ENCODE data around the gene SLC6A8. TPM values are rescaled to one million over a fixed set of nuclear protein-coding genes. Genes with fewer than 3 reads are reported as not detected.
"Not testable (repeated sequence)": the region's sequence is repeated elsewhere in the genome, so short reads cannot be mapped to it uniquely, and the experiment has no call there.

SLC6A8 gene
- total and polyA plus RNA-seq, 4 experiments from 2014 or later: 0.11 to 1.4 (median 0.53) TPM

DNA sequence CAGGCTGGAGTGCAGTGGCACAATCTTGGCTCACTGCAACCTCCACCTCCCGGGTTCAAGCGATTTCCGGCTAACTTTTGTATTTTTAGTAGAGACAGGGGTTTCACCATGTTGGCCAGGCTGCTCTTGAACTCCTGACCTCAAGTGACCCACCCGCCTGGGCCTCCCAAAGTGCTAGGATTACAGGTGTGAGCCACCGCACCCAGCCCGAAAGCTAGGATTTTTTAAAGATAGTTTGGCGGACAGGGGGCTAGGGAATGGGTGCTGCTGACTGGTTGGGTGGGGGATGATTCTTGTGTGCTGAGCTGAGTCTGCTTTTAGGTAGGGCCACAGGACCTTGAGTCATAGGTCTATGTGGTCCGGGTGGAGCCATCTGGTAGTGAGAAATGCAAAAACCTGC lies 4.2 kb upstream of the SLC6A8 start:
- H3K4me1 ChIP-seq (ENCODE audit: insufficient read depth, low read length); H3K27ac Mint-ChIP-seq; POLR2A ChIA-PET (ENCODE audit: partially characterized antibody); H3K36me3 Mint-ChIP-seq; H3K9me3 ChIP-seq (ENCODE audit: control insufficient read depth in 1 of 2, low read length in 2 of 2); H3K9me3 Mint-ChIP-seq; H3K4me3 Mint-ChIP-seq; H3K4me3 ChIP-seq (ENCODE audit: low read length in 2 of 2); H3K27ac ChIP-seq (ENCODE audit: low read depth, low read length); H3K36me3 ChIP-seq (ENCODE audit: insufficient read depth, low read length); CTCF ChIA-PET (ENCODE audit: partially characterized antibody); H3K4me1 Mint-ChIP-seq; DNase-seq; intact Hi-C loops (cut with micrococcal nuclease); H3K27me3 Mint-ChIP-seq; H3K27me3 ChIP-seq (ENCODE audit: insufficient read depth, low read length): not testable (repeated sequence)

- Mint-ChIP-seq H3K27ac (no peak overlapping the region), H3K36me3 (no peaks in the 10 kb centered on the region), H3K4me1 (no peaks in the 10 kb centered on the region), H3K27me3 (peaks cover 0 to 2% of the 10 kb centered on the region in 2 donors), H3K4me3 (no peak overlapping the region), H3K9me3 (peaks cover 0 to 1% (median 0%) of the 10 kb centered on the region in 8 donors)
- H3K27ac ChIP-seq (ENCODE audit: low read depth, low read length): no peak overlapping the region
- no peaks in the 10 kb centered on the region for H3K9me3 ChIP-seq (ENCODE audit: control insufficient read depth in 1 of 2, low read length in 2 of 2)
- H3K4me3 ChIP-seq (ENCODE audit: low read length in 2 of 2): no peak overlapping the region
- CTCF ChIA-PET (ENCODE audit: partially characterized antibody): interaction anchor here (0.6 to 1.6 kb wide), 5 partner anchors 8 to 743 kb away, joined by 3 to 4 read pairs (median 3); no protein-coding TSS in a partner anchor
- no peaks in the 10 kb centered on the region for H3K4me1 ChIP-seq (ENCODE audit: insufficient read depth, low read length)
- no peaks in the 10 kb centered on the region for H3K36me3 ChIP-seq (ENCODE audit: insufficient read depth, low read length)
- no peaks in the 10 kb centered on the region for H3K27me3 ChIP-seq (ENCODE audit: insufficient read depth, low read length)
- DNase-seq: peak in 1 of 5 donors; percentile 17
- intact Hi-C loops (cut with micrococcal nuclease): loop anchor here (5.0 kb wide), 2 partner anchors 38 to 268 kb away; partner anchors contain the start of genes ABCD1 and BCAP31
- POLR2A ChIA-PET (ENCODE audit: partially characterized antibody): interaction anchor here (0.6 kb wide), 2 partner anchors 38 to 56 kb away, joined by 3 read pairs; no protein-coding TSS in a partner anchor
Observed at GRCh38 chrX:153684467-153685155, 3.1 kb upstream of the SLC6A8 start.

DNA sequence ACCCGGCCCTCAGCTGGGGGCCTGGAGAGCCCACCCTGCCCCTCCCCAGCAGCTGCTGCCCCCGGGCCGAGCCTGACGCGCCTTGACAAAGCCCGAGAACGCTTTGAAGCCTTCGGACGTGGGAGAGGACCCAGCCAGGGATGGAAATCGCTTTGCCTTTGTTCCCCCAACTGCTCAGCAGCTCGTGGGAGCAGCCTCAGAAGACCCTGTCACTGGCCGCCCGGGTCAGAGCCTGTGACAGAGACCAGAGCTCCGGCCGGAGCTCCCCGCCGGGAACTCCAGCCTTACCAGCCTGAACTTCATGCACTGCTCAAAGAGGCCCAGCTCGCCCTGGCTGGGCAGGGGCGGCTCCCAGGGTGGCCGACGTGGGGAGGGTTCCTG lies 2.6 kb upstream of the SLC6A8 start:
- H3K4me3 Mint-ChIP-seq: no peak overlapping the region
- Histone ChIP-seq H3K4me3 (ENCODE audit: low read length in 2 of 2) (no peak overlapping the region), H3K27ac (ENCODE audit: low read depth, low read length) (no peak overlapping the region), H3K9me3 (ENCODE audit: control insufficient read depth in 1 of 2, low read length in 2 of 2) (no peaks in the 10 kb centered on the region), H3K4me1 (ENCODE audit: insufficient read depth, low read length) (no peaks in the 10 kb centered on the region), H3K27me3 (ENCODE audit: insufficient read depth, low read length) (no peaks in the 10 kb centered on the region), H3K36me3 (ENCODE audit: insufficient read depth, low read length) (no peaks in the 10 kb centered on the region)
- no peaks in the 10 kb centered on the region for H3K27me3 Mint-ChIP-seq
- ChIA-PET POLR2A (ENCODE audit: partially characterized antibody) (interaction anchor here (0.6 kb wide), 2 partner anchors 38 to 57 kb away, joined by 3 read pairs; no protein-coding TSS in a partner anchor), CTCF (ENCODE audit: partially characterized antibody) (interaction anchor here (0.6 to 1.6 kb wide), 4 partner anchors 23 to 743 kb away, joined by 3 to 4 read pairs (median 3); no protein-coding TSS in a partner anchor)
- H3K27ac Mint-ChIP-seq: no peak overlapping the region
- no peaks in the 10 kb centered on the region for H3K36me3 Mint-ChIP-seq
- no peak for DNase-seq
- H3K4me1 Mint-ChIP-seq: no peaks in the 10 kb centered on the region
- intact Hi-C loops (cut with micrococcal nuclease): loop anchor here (5.0 kb wide), 2 partner anchors 37 to 267 kb away; partner anchors contain the start of genes ABCD1 and BCAP31
- peaks cover 0 to 1% (median 0%) of the 10 kb centered on the region in 8 donors for H3K9me3 Mint-ChIP-seq

- Histone ChIP-seq H3K4me1 (ENCODE audit: insufficient read depth, low read length) (no peaks in the 10 kb centered on the region), H3K4me3 (ENCODE audit: low read length in 2 of 2) (no peak overlapping the region), H3K9me3 (ENCODE audit: control insufficient read depth in 1 of 2, low read length in 2 of 2) (no peaks in the 10 kb centered on the region), H3K27ac (ENCODE audit: low read depth, low read length) (no peak overlapping the region), H3K27me3 (ENCODE audit: insufficient read depth, low read length) (no peaks in the 10 kb centered on the region), H3K36me3 (ENCODE audit: insufficient read depth, low read length) (no peaks in the 10 kb centered on the region)
- Mint-ChIP-seq H3K9me3 (peaks cover 0 to 1% (median 0%) of the 10 kb centered on the region in 8 donors), H3K27me3 (no peaks in the 10 kb centered on the region), H3K4me1 (no peaks in the 10 kb centered on the region), H3K36me3 (no peaks in the 10 kb centered on the region), H3K27ac (no peak overlapping the region), H3K4me3 (peak overlapping the region in 2 of 8 donors; percentile 32 to 39)
- ChIA-PET CTCF (ENCODE audit: partially characterized antibody) (interaction anchor here (1.4 to 1.6 kb wide), 3 partner anchors 22 to 265 kb away, joined by 3 to 5 read pairs (median 4); no protein-coding TSS in a partner anchor), POLR2A (ENCODE audit: partially characterized antibody) (no interaction called here)
- DNase-seq: peak in 1 of 5 donors; percentile 26
- intact Hi-C loops (cut with micrococcal nuclease): loop anchor here (5.0 kb wide), 2 partner anchors 36 to 266 kb away; partner anchors contain the start of genes ABCD1 and BCAP31
Observed at GRCh38 chrX:153685751-153686696, 1.7 kb upstream of the SLC6A8 start.

DNA sequence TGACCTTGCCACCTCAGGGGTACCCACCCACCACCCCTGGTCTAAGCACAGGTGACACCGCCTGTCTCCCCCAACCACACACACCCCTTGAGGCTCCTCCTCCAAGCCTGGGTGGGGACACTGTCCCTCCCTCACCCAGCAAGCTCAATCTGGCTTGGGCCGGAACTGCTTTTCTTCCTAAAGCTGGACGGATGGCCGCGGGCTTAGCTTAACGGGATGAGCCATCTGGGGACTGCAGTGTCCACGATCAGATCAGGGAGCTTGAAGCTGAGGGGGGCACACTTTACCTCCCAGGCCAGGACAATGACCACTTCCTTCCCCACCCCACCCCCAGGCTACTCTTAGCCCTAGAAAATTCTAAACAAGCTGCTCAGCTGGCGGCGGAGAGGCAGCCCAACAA lies 1.0 kb upstream of the SLC6A8 start:
- no peak overlapping the region for H3K27ac ChIP-seq (ENCODE audit: low read depth, low read length)
- POLR2A ChIA-PET (ENCODE audit: partially characterized antibody): no interaction called here
- Mint-ChIP-seq H3K9me3 (no peaks in the 10 kb centered on the region), H3K4me1 (no peaks in the 10 kb centered on the region), H3K36me3 (no peaks in the 10 kb centered on the region), H3K27ac (no peak overlapping the region), H3K27me3 (no peaks in the 10 kb centered on the region), H3K4me3 (peak overlapping the region in 4 of 8 donors; percentile 32 to 54 (median 37))
- intact Hi-C loops (cut with micrococcal nuclease): loop anchor here (5.0 kb wide), 2 partner anchors 36 to 266 kb away; partner anchors contain the start of genes ABCD1 and BCAP31
- CTCF ChIA-PET (ENCODE audit: partially characterized antibody): interaction anchor here (0.9 to 1.6 kb wide), 6 partner anchors 20 to 264 kb away, joined by 3 to 5 read pairs (median 4); partner anchors contain the start of genes IDH3G and SSR4
- DNase-seq: peak in 1 of 5 donors; percentile 3
- H3K36me3 ChIP-seq (ENCODE audit: insufficient read depth, low read length): no peaks in the 10 kb centered on the region
- no peaks in the 10 kb centered on the region for H3K4me1 ChIP-seq (ENCODE audit: insufficient read depth, low read length)
- no peaks in the 10 kb centered on the region for H3K9me3 ChIP-seq (ENCODE audit: control insufficient read depth in 1 of 2, low read length in 2 of 2)
- H3K27me3 ChIP-seq (ENCODE audit: insufficient read depth, low read length): no peaks in the 10 kb centered on the region
- H3K4me3 ChIP-seq (ENCODE audit: low read length in 2 of 2): no peak overlapping the region

GRCh38 chrX:153688071-153688470 lies 345 bp downstream of the SLC6A8 start:
- no peaks in the 10 kb centered on the region for H3K9me3 ChIP-seq (ENCODE audit: control insufficient read depth in 1 of 2, low read length in 2 of 2)
- H3K27me3 ChIP-seq (ENCODE audit: insufficient read depth, low read length): no peaks in the 10 kb centered on the region
- H3K27ac Mint-ChIP-seq: no peak overlapping the region
- no peaks in the 10 kb centered on the region for H3K36me3 ChIP-seq (ENCODE audit: insufficient read depth, low read length)
- no peaks in the 10 kb centered on the region for H3K4me1 Mint-ChIP-seq
- H3K36me3 Mint-ChIP-seq: no peaks in the 10 kb centered on the region
- no peaks in the 10 kb centered on the region for H3K4me1 ChIP-seq (ENCODE audit: insufficient read depth, low read length)
- H3K9me3 Mint-ChIP-seq: no peaks in the 10 kb centered on the region
- H3K4me3 ChIP-seq (ENCODE audit: low read length in 2 of 2): no peak overlapping the region
- no peak overlapping the region for H3K4me3 Mint-ChIP-seq
- peak in 1 of 5 donors; percentile 4 for DNase-seq
- no peaks in the 10 kb centered on the region for H3K27me3 Mint-ChIP-seq
- intact Hi-C loops (cut with micrococcal nuclease): loop anchor here (5.0 kb wide), 2 partner anchors 34 to 264 kb away; partner anchors contain the start of genes ABCD1 and BCAP31
- ChIA-PET CTCF (ENCODE audit: partially characterized antibody) (interaction anchor here (1.2 to 1.4 kb wide), 2 partner anchors 22 to 107 kb away, joined by 3 to 4 read pairs; partner anchors contain the start of genes IDH3G and SSR4), POLR2A (ENCODE audit: partially characterized antibody) (no interaction called here)
- H3K27ac ChIP-seq (ENCODE audit: low read depth, low read length): no peak overlapping the region
